ENCODE measurements around the gene DNAJC10.
A peak's percentile ranks its signal among the peaks of the same experiment; 100 is the strongest.
"Not testable (repeated sequence)": the region's sequence is repeated elsewhere in the genome, so short reads cannot be mapped to it uniquely, and the experiment has no call there.

The DNAJC10 gene

GRCh38 chr2:182763311-182763912, 47.4 kb downstream of the DNAJC10 start:
- H3F3A ChIP-seq (ENCODE audit: insufficient read depth, low read length): no peaks in the 10 kb centered on the region; the same call in 1 of the 2 replicates
- H3K27me3 ChIP-seq (ENCODE audit: insufficient read depth, low read length): no peaks in the 10 kb centered on the region
- H3K9me2 ChIP-seq (ENCODE audit: low read depth, low read length): no peaks in the 10 kb centered on the region
- no peaks in the 10 kb centered on the region for H3K4me1 ChIP-seq (ENCODE audit: insufficient read depth, low read length, severe bottlenecking)
- H3K36me3 ChIP-seq (ENCODE audit: insufficient read depth, low read length): peaks cover 95% of the 10 kb centered on the region
- TF ChIP-seq CTCF (IDR thresholded peaks at IDR 0.05; ENCODE audit: low read length) (peak; percentile 53), EZH2 (IDR thresholded peaks at IDR 0.05; ENCODE audit: borderline replicate concordance, low read length) (no peak)
- H3K79me2 ChIP-seq (ENCODE audit: insufficient read depth, low read length): no peaks in the 10 kb centered on the region
- H3K4me2 ChIP-seq (ENCODE audit: low read length): no peak overlapping the region
- no peak overlapping the region for H3K9ac ChIP-seq (ENCODE audit: low read length)
- no peak overlapping the region for H3K27ac ChIP-seq (ENCODE audit: low read depth, low read length, poor library complexity, severe bottlenecking)
- no peak overlapping the region for H2AFZ ChIP-seq (ENCODE audit: low read length)
- H3K9me3 ChIP-seq (ENCODE audit: low read length): no peaks in the 10 kb centered on the region
- H4K20me1 ChIP-seq (ENCODE audit: insufficient read depth, low read length): no peaks in the 10 kb centered on the region
- H3K4me3 ChIP-seq (ENCODE audit: low read depth, low read length, poor library complexity, severe bottlenecking): no peak overlapping the region

- Histone ChIP-seq H3K4me2 (ENCODE audit: low read length) (no peak overlapping the region), H3K36me3 (ENCODE audit: insufficient read depth, low read length) (peaks cover 71% of the 10 kb centered on the region), H3K79me2 (ENCODE audit: insufficient read depth, low read length) (no peaks in the 10 kb centered on the region), H3K27me3 (ENCODE audit: insufficient read depth, low read length) (no peaks in the 10 kb centered on the region), H2AFZ (ENCODE audit: low read length) (no peak overlapping the region), H3K27ac (ENCODE audit: low read depth, low read length, poor library complexity, severe bottlenecking) (no peak overlapping the region), H3K9me3 (ENCODE audit: low read length) (no peaks in the 10 kb centered on the region), H3K9ac (ENCODE audit: low read length) (no peak overlapping the region), H3F3A (ENCODE audit: insufficient read depth, low read length) (no peaks in the 10 kb centered on the region; the same call in 1 of the 2 replicates), H3K4me1 (ENCODE audit: insufficient read depth, low read length, severe bottlenecking) (no peaks in the 10 kb centered on the region), H3K9me2 (ENCODE audit: low read depth, low read length) (no peaks in the 10 kb centered on the region), H4K20me1 (ENCODE audit: insufficient read depth, low read length) (no peaks in the 10 kb centered on the region), H3K4me3 (ENCODE audit: low read depth, low read length, poor library complexity, severe bottlenecking) (no peak overlapping the region)
- TF ChIP-seq EZH2 (IDR thresholded peaks at IDR 0.05; ENCODE audit: borderline replicate concordance, low read length) (no peak), CTCF (IDR thresholded peaks at IDR 0.05; ENCODE audit: low read length) (no peak)
These were observed 50.6 kb downstream of the DNAJC10 start for GRCh38 chr2:182766626-182767025.

GRCh38 chr2:182767578-182767977, 51.5 kb downstream of the DNAJC10 start:
- Histone ChIP-seq H3K4me2 (ENCODE audit: low read length) (no peak overlapping the region), H3K79me2 (ENCODE audit: insufficient read depth, low read length) (no peaks in the 10 kb centered on the region), H3K4me1 (ENCODE audit: insufficient read depth, low read length, severe bottlenecking) (no peaks in the 10 kb centered on the region), H3K36me3 (ENCODE audit: insufficient read depth, low read length) (peaks cover 64% of the 10 kb centered on the region), H3K27ac (ENCODE audit: low read depth, low read length, poor library complexity, severe bottlenecking) (no peak overlapping the region), H3F3A (ENCODE audit: insufficient read depth, low read length) (no peaks in the 10 kb centered on the region; the same call in 1 of the 2 replicates), H2AFZ (ENCODE audit: low read length) (no peak overlapping the region), H3K9me3 (ENCODE audit: low read length) (no peaks in the 10 kb centered on the region), H4K20me1 (ENCODE audit: insufficient read depth, low read length) (no peaks in the 10 kb centered on the region), H3K27me3 (ENCODE audit: insufficient read depth, low read length) (no peaks in the 10 kb centered on the region), H3K9ac (ENCODE audit: low read length) (no peak overlapping the region), H3K9me2 (ENCODE audit: low read depth, low read length) (no peaks in the 10 kb centered on the region), H3K4me3 (ENCODE audit: low read depth, low read length, poor library complexity, severe bottlenecking) (no peak overlapping the region)
- peak; percentile 52; the same call in 1 of the 2 replicates for TF ChIP-seq CTCF (IDR thresholded peaks at IDR 0.05; ENCODE audit: low read length)
- no peak for TF ChIP-seq EZH2 (IDR thresholded peaks at IDR 0.05; ENCODE audit: borderline replicate concordance, low read length)

- H3K9me3 ChIP-seq (ENCODE audit: low read length); H3K9me2 ChIP-seq (ENCODE audit: low read depth, low read length); H2AFZ ChIP-seq (ENCODE audit: low read length); H3K4me1 ChIP-seq (ENCODE audit: insufficient read depth, low read length, severe bottlenecking); H3K9ac ChIP-seq (ENCODE audit: low read length); H3F3A ChIP-seq (ENCODE audit: insufficient read depth, low read length); H4K20me1 ChIP-seq (ENCODE audit: insufficient read depth, low read length); H3K4me3 ChIP-seq (ENCODE audit: low read depth, low read length, poor library complexity, severe bottlenecking); H3K79me2 ChIP-seq (ENCODE audit: insufficient read depth, low read length); H3K27ac ChIP-seq (ENCODE audit: low read depth, low read length, poor library complexity, severe bottlenecking); H3K4me2 ChIP-seq (ENCODE audit: low read length); H3K27me3 ChIP-seq (ENCODE audit: insufficient read depth, low read length): not testable (repeated sequence)
- H3K36me3 ChIP-seq (ENCODE audit: insufficient read depth, low read length): peaks cover 51% of the 10 kb centered on the region
These were observed 52.9 kb downstream of the DNAJC10 start for GRCh38 chr2:182768950-182769349.

All from OCI-LY1 (cell line).